NCI-H2029 treated with DMSO at 0.1 percent for 48 hours (cell line): Measurements from ENCODE around the gene APH1B.
"Not testable (repeated sequence)": the region's sequence is repeated elsewhere in the genome, so short reads cannot be mapped to it uniquely, and the experiment has no call there.

ENCODE experiments used
- DNase-seq: peaks from one replicate; lab custom pipeline; 2025; lab: John Stamatoyannopoulos, UW

APH1B gene

DNA sequence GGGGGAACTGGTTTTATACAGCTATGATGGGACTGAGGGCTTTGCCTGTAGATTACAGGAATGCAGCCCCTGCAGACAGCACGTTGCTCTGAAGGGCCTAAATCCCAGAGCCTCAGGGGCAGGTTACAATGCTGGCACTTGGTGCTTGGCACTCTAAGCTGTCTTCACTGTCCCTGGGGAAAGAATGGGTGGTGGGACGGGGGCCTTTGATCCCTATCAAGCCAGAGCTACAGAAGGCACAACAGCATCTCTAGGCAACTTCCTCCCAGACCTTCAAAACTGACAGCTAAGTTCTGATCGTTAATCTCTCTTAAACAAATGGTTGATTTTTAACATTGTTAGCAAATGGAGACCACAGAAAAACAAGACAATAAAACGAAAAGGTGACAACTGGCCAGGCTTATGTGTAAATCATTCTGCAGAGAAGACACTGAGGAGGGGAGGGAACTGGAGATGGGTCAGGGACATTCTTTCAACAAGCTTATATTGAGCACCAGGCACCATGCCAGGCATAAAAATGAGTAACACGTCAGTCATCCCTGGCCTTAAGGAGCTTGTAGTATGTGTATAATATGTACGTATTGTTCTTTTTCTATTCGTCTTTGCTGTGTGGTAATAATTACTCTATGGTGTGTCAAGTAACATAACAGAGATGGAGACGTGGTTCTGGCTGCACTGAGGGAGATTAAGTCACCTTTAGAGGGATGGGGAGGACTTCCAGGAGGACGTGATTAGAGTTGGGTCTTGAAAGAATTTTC lies 55.1 kb downstream of the APH1B start:
- DNase-seq: peak; percentile 17

DNA sequence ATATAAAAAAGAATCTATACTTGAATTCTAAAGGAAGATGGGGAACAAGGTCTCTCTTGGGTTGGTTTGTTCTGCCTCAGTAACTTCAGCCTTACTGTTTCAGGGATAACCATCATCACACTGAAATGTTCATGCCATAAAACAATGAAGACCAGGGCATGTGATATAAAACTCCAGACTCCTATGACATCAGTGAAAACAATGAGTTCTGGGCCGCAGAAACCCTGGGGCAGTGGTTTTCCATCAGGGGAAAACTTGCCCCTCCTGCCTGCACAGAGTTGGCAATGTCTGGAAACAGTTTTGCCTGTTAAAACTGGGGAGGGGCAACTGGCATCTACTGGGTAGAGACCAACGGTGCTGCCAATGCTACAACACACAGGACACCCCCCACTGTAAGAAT lies 57.4 kb downstream of the APH1B start:
- DNase-seq: no peak

DNA sequence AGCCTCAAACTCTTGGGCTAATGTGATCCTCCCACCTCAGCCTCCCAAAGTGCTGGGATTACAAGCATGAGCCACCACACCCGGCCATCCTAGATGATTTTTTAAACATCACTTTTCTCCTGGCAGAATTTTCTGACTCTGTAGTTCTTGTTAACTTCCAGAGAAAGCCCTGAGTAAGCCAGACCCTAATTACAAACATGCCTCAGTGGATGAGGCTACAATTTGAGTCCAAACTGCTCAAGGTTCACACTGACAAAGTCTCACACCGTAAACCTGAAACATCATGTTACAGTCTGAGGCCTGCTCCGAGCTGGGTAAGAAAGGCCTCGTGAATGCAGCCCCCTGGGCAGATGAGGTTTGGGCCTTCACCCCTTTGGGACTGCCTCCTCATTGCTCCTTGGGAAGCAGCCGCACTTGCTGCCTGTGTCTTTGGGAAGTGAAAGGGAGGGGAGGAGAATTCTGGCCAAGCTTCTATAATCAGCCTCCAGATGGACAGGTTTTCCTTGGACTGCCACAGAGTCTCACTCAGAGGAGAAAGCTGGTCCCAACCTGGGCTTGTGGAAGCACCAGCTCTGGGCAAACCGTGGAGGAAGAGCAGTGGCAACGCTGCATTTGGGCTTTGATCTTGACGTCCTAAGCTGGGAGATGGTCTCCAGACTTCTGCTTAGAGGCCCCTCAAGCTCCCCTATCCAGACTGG lies 58.3 kb downstream of the APH1B start:
- no peak for DNase-seq

- DNase-seq: no peak
Measured at GRCh38 chr15:63337046-63337445, 59.6 kb downstream of the APH1B start.

GRCh38 chr15:63338170-63338569 lies 60.8 kb downstream of the APH1B start:
- DNase-seq: no peak

GRCh38 chr15:63339006-63339766 lies 61.8 kb downstream of the APH1B start:
- DNase-seq: no peak

DNA sequence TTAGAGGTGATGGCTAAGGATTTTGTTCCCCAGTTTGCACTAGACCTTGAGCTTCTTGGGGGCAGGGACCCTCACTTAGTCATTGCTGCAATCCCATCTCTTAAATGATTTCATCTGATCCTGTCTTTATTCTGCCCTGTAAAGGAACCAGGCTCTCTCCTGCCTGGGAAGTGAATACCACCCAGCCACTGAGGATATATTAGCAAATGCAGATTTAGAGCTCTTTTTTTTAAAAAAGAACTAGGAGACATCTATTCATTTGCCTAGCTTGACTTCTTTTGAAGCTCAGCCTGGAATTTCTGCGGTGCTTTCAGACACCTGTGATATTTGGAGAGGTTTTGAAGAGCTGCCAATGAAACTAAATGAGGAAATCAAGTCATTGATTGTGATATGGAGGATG lies 62.4 kb downstream of the APH1B start:
- no peak for DNase-seq

GRCh38 chr15:63340353-63340752 lies 62.9 kb downstream of the APH1B start:
- DNase-seq: no peak

DNA sequence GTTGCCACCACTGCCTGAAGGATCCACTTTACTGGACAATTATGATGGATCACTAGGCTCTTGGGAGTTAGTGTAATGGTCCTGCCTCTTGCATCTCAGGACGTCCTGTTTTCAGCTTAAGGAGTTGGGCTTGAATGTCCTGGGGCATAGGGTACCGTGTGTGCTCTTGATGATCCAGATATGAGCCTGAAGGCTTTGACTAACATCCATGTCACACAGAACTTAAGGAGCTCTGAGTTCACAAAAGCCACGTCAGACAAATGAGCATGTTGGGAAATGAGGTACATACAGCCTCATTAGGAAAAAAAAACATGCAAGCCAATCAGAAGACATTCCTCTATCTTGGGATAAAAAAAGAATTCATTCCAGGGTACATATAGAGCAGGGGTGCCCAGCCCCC lies 63.5 kb downstream of the APH1B start:
- DNase-seq: no peak

GRCh38 chr15:63341898-63342297 lies 64.5 kb downstream of the APH1B start:
- DNase-seq: no peak

GRCh38 chr15:63342996-63343562 lies 65.7 kb downstream of the APH1B start:
- not testable (repeated sequence) for DNase-seq

DNA sequence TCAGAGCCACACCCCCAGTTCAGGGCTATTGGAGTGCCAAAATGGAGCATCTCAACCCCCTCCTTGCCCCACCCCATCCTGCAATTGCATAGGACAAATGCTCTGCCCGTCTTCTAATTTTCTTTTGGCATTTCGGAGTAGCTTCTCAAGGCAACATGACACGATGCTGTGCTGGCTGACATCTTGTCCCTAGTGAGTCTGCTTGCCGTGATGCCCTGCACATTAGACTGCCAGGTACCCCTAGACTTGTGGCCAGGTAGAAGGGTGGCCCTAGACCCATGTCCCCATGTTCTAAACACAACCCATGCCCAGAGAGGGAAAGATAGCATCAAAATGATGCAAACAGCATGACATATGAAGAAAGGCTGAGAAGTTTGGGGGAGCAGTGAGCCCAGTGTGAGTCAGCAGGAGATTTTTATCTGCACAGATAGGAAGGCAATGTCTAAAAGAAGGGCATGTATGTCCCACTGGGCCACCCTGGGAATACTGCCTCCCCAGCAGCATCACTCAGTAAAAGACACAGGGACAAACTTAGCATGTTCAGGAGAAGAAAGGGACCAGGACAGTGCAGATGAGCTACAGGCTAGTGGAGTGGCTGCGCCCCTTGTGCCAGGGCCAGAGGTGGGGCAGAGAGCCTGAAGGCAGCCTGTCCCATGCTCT lies 67.5 kb downstream of the APH1B start:
- no peak for DNase-seq

- DNase-seq: no peak
Measured at GRCh38 chr15:63345391-63345752, 68.0 kb downstream of the APH1B start.

GRCh38 chr15:63347074-63347857 lies 69.9 kb downstream of the APH1B start:
- no peak for DNase-seq

GRCh38 chr15:63348392-63348791 lies 71.0 kb downstream of the APH1B start:
- DNase-seq: no peak

DNA sequence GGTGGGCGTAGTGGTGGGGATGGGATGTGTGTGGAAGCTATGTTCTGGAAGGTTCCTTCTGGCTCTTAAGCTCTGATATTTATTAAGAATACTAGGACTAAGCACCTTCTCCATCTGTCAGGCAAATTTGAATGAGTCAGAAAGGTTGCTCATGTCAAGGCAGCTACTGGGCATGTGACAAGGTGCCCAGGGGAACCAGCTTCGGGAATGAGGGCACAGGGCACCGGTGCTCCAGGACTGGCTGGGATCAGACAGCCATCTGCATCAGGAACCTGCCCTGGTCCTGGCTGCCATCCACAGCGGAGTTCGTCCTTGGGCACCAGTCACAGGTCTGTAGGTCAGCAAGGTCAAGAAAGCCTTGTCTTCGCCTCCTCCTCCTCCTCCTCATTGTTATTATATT lies 71.8 kb downstream of the APH1B start:
- no peak for DNase-seq

- no peak for DNase-seq
Measured at GRCh38 chr15:63349621-63350020, 72.2 kb downstream of the APH1B start.

DNA sequence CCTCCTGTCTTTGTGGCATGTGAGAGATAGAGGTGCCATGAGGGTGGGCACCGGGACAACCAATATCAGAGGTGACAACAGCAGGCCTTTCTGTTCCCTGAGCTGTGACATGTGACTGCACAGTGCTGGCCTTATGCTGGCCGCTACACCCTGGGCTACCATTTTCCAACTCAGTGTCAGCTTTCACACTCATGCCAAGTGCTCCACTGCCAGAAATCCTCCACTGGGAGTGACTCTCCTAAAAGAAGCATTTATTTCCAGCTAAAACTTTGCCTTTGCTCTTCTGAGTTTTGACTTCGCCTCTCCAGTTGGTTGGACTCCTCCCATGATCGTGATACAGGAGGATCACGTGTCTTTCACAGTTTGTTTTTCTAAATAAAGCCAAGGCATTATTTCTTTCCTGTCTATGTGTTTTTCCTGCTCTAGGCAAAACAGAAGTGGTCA lies 72.8 kb downstream of the APH1B start:
- no peak for DNase-seq

- DNase-seq: no peak
Measured at GRCh38 chr15:63351170-63351569, 73.8 kb downstream of the APH1B start.

DNA sequence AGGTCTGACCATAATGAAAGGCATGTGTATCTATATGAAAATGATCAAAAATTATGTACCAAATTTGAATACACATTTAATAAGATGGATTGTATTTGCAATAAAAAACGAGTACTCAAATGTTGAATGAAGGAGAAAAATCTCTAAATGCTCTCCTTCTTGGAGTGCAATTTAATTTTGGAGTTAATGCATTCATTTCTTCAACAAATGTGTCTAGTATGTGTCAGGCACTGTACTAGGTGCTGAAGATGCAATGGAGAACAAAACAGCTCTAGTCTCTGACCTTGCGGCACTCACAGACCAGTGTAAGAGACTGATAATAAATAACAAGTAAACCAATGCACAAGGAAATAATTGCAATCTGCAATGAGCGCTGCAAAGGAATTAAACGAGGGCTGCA lies 75.4 kb downstream of the APH1B start:
- no peak for DNase-seq

DNA sequence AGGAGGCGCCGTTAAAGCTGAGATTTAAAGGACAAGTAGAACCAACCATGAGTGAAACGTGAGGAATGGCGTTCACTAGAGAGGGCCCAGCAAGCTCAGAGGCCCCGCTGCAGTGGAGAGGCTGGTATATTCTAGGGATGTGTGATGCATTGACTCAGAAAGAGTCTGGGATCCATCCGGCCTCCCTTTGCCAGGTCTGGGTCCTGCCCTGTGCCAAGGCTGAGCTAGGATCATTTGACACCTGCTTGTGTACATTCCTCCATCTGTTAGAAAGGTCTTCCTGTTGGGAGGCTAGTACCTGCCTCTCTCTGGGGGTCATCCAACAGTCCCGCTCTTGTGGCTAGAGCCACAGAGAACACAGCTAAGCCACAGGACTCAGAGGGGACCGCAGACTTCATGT lies 75.9 kb downstream of the APH1B start:
- DNase-seq: no peak
